Chondrocyte (in vitro differentiated cells): ENCODE measurements around the gene NLGN3. TPM values are rescaled to one million over a fixed set of nuclear protein-coding genes. Genes with fewer than 3 reads are reported as not detected.

Experiments used
- DNase-seq: peaks from one replicate; pipeline ENCODE4 v3.0.0; 2021; ENCODE audit warnings: mixed read lengths, low spot score
- H3K27ac Mint-ChIP-seq: one replicate; pipeline ENCODE4 v1.8.0; 2021; ENCODE audit warnings: mild to moderate bottlenecking, moderate library complexity, mixed read lengths; ENCODE audit not compliant: unreplicated experiment
- H3K27me3 Mint-ChIP-seq: 2 replicates; pipeline ENCODE4 v1.8.0; 2021; ENCODE audit warnings: low read depth, mixed read lengths
- H3K36me3 Mint-ChIP-seq: 2 replicates; pipeline ENCODE4 v1.8.0; 2021; ENCODE audit warnings: low read depth, mixed read lengths
- H3K4me1 Mint-ChIP-seq: 2 replicates; pipeline ENCODE4 v1.8.0; 2021; ENCODE audit warnings: low read depth, mild to moderate bottlenecking, mixed read lengths
- H3K4me3 Mint-ChIP-seq: one replicate; pipeline ENCODE4 v1.8.0; 2021; ENCODE audit warnings: mild to moderate bottlenecking, moderate library complexity, mixed read lengths; ENCODE audit not compliant: unreplicated experiment
- H3K9me3 Mint-ChIP-seq: 2 replicates; pipeline ENCODE4 v1.8.0; 2021; ENCODE audit warnings: low read depth, mixed read lengths
- CTCF ChIP-seq: fragments of 200-600 bp; sonication (generic); IDR thresholded peaks from 2 replicates; pipeline ENCODE4 v1.5.0; 2021; ENCODE audit warnings: antibody characterized with exemption, mild to moderate bottlenecking, moderate library complexity
- total RNA-seq: library from RNA; stranded (reverse); gene quantifications from 3 replicates; pipeline ENCODE4 v1.2.1, GENCODE V29; 2021

NLGN3 gene
- total RNA-seq, 1 donor from 2014 or later, result 0.52 TPM

DNA sequence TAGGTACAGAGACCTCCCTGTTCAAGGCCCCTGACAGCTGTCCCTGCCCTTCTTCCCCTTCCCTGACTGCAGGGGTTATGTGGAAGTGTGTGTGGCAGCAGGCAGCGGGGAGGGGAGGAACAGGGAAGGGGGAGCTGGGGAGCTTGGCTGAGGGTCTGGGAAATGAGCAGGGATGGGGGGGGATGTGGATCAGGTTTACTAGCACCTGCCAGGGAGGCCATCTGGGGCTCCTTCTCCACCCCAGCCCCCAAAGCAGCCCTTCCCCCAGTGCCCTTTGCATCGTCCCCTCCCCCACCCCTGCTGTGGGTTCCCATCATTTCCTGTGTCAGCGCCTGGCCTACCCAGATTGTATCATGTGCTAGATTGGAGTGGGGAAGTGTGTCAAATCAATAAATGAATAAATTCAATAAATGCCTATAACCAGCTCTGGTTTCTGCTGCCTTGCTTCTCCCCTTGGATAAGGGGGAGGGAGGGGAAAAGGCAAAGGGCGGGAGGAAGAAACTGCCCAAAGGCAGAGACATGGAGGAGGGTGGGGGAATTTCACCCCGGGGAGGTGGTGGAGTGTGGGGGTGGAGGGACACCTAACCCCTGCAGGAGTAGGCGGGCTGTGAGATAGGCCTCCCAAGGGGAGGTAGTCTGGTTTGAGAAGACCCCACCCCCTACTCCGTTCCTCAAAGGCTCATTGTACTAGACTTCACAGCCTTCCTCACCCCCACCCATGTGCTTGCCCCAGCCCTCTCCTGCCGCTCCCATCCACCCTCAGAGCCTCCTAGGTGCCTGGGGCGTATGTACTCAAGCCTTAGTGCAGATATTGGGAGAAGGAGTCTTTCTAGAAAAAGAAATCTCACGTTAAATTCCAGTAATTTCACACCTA is 41.3 kb upstream of the NLGN3 start:
- no peaks in the 10 kb centered on the region for H3K9me3 Mint-ChIP-seq
- no peak overlapping the region for H3K27ac Mint-ChIP-seq
- H3K36me3 Mint-ChIP-seq, result no peaks in the 10 kb centered on the region
- peaks cover 6% of the 10 kb centered on the region for H3K4me1 Mint-ChIP-seq
- TF ChIP-seq CTCF, result no peak
- H3K27me3 Mint-ChIP-seq, result no peaks in the 10 kb centered on the region
- no peak for DNase-seq
- H3K4me3 Mint-ChIP-seq, result no peak overlapping the region

GRCh38 chrX:71105628-71106027 is 39.0 kb upstream of the NLGN3 start:
- TF ChIP-seq CTCF, result no peak
- Mint-ChIP-seq H3K27ac (no peak overlapping the region), H3K4me1 (peaks cover 6% of the 10 kb centered on the region), H3K9me3 (no peaks in the 10 kb centered on the region), H3K27me3 (no peaks in the 10 kb centered on the region), H3K4me3 (no peak overlapping the region), H3K36me3 (no peaks in the 10 kb centered on the region)
- no peak for DNase-seq

- Mint-ChIP-seq H3K36me3 (no peaks in the 10 kb centered on the region), H3K27ac (no peak within 1 kb of the TSS), H3K4me1 (peaks cover 6% of the 10 kb centered on the region), H3K9me3 (no peaks in the 10 kb centered on the region), H3K27me3 (no peaks in the 10 kb centered on the region), H3K4me3 (no peak within 1 kb of the TSS)
- no peak for DNase-seq
- no peak for TF ChIP-seq CTCF
Observed at GRCh38 chrX:71106427-71106826, 38.2 kb upstream of the NLGN3 start, which contains the start of gene CXorf65. CXorf65 (minus strand) TSS chrX:71106740; CDS start chrX:71106556, 184 bp downstream.

GRCh38 chrX:71107245-71107644 is 37.4 kb upstream of the NLGN3 start:
- no peak overlapping the region for H3K27ac Mint-ChIP-seq
- no peaks in the 10 kb centered on the region for H3K36me3 Mint-ChIP-seq
- H3K9me3 Mint-ChIP-seq, result no peaks in the 10 kb centered on the region
- H3K4me1 Mint-ChIP-seq, result peaks cover 6% of the 10 kb centered on the region
- no peak for TF ChIP-seq CTCF
- no peak overlapping the region for H3K4me3 Mint-ChIP-seq
- DNase-seq, result no peak
- no peaks in the 10 kb centered on the region for H3K27me3 Mint-ChIP-seq

GRCh38 chrX:71107762-71108360 is 36.8 kb upstream of the NLGN3 start:
- no peaks in the 10 kb centered on the region for H3K36me3 Mint-ChIP-seq
- no peak overlapping the region for H3K4me3 Mint-ChIP-seq
- peaks cover 6% of the 10 kb centered on the region for H3K4me1 Mint-ChIP-seq
- no peaks in the 10 kb centered on the region for H3K27me3 Mint-ChIP-seq
- H3K27ac Mint-ChIP-seq, result peak overlapping the region; percentile 22
- no peak for TF ChIP-seq CTCF
- DNase-seq, result no peak
- no peaks in the 10 kb centered on the region for H3K9me3 Mint-ChIP-seq
